Measurements from ENCODE around the gene FAM124B.

DNA sequence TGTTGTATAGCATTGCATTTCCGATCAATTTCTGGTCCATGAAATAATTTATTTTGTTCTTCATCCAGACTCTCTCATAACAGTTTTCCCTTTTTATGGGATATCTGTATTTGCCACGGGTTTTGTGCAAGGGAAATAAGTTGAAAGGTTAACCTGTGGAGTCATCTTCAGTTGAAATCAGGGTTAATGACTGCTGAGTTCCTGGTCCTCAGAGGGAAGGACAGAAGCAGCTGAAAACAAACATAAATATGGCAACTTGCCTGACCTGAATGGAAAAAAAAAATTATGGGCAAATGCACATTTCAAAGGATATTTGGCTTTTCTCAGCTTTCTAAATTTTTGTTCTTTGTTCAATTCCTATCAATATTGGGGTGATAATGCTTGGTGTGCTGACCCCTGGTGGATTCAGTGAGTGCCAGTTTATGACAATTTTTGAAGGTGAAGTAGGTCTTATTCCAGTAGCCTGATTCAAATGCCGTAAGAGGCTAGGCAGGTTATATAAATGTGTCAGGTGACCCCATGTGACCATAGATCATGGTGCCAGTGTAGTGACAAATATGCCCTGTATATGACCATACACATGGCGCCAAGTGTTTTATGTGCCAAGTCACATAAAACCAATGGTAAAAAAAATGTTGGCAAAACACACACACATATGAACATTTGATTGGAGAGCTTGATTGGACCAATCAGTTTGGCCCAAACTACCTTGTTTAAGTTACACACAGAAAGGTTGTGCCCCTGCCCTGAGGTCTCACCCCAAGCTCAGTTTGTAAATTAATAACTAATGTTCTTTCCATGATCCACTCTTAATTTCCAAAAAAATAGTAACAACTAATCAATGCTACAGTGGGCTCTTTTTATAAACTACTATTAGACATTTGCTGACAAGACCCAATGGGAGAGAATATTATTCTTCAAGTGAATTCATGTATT is 47.6 kb upstream of the FAM124B start:
- TF ChIP-seq, protein P1, sequence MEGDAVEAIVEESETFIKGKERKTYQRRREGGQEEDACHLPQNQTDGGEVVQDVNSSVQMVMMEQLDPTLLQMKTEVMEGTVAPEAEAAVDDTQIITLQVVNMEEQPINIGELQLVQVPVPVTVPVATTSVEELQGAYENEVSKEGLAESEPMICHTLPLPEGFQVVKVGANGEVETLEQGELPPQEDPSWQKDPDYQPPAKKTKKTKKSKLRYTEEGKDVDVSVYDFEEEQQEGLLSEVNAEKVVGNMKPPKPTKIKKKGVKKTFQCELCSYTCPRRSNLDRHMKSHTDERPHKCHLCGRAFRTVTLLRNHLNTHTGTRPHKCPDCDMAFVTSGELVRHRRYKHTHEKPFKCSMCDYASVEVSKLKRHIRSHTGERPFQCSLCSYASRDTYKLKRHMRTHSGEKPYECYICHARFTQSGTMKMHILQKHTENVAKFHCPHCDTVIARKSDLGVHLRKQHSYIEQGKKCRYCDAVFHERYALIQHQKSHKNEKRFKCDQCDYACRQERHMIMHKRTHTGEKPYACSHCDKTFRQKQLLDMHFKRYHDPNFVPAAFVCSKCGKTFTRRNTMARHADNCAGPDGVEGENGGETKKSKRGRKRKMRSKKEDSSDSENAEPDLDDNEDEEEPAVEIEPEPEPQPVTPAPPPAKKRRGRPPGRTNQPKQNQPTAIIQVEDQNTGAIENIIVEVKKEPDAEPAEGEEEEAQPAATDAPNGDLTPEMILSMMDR (IDR thresholded peaks at IDR 0.05): peak; percentile 34 to 69 (median 54)
- no peak for TF ChIP-seq POLR2A (IDR thresholded peaks at IDR 0.05)

All from heart left ventricle (tissue), 13 donors.